GM12878 (cell line): ENCODE data around the gene B3GALNT1. TPM values are rescaled to one million over a fixed set of nuclear protein-coding genes. Genes with fewer than 3 reads are reported as not detected.

Experiments used
- ATAC-seq: fragments of 200-7000 bp; cut with Tn5 transposase; 3 replicates; pipeline ENCODE4 v1.9.1; 2020; ENCODE audit warnings: mild to moderate bottlenecking, moderate library complexity
- BruUV-seq: library from RNA; stranded (reverse); fragments of 400-500 nt; replicated peaks from 2 replicates; lab custom pipeline; 2021; lab: Mats Ljungman, UMichigan
- CTCF ChIA-PET: fragments of 300-600 bp; sonication (Branson Sonifier 250); formaldehyde crosslinking; extraction: SDS; loops from one replicate; lab custom pipeline; 2021; ENCODE audit warnings: inconsistent platforms; lab: Yijun Ruan, JAX
- POLR2A ChIA-PET: fragments of 350-600 bp; formaldehyde crosslinking; extraction: SDS; loops from one replicate; lab custom pipeline; 2021; ENCODE audit warnings: inconsistent platforms; lab: Charles Lee
- RAD21 ChIA-PET: fragments of 300-600 bp; sonication (Branson Sonifier 250); formaldehyde crosslinking; loops from one replicate; lab custom pipeline; 2023; ENCODE audit warnings: antibody characterized with exemption; ENCODE audit not compliant: unreplicated experiment; lab: Charles Lee
- SMC1A ChIA-PET: fragments of 300-600 bp; sonication (Branson Sonifier 250); formaldehyde crosslinking; loops from one replicate; lab custom pipeline; 2023; ENCODE audit not compliant: unreplicated experiment, uncharacterized antibody; lab: Charles Lee
- DNase-seq: peaks from one replicate; pipeline ENCODE4 v3.0.0-alpha.2; 2011; ENCODE audit warnings: low read depth, low spot score
- FAIRE-seq: peaks from 3 replicates; lab custom pipeline; 2011; peaks lifted over from hg19 to GRCh38; lab: Jason Lieb, UNC
- H2AFZ ChIP-seq: 2 replicates; pipeline ENCODE4 v1.6.0; 2011; ENCODE audit warnings: low read depth, low read length, control low read depth; ENCODE audit not compliant: control insufficient read depth
- H3K27ac ChIP-seq: 2 replicates; pipeline ENCODE4 v1.5.1; 2011; ENCODE audit warnings: control low read depth; ENCODE audit not compliant: control insufficient read depth, insufficient read depth
- H3K27me3 ChIP-seq, 2 experiments: replicated peaks in 1 of 2; 2 replicates each; pipeline versions ENCODE4 v1.6.0 to v1.6.1; 2011; ENCODE audit warnings: low read length in 1 of 2; ENCODE audit not compliant: control insufficient read depth in 2 of 2, insufficient read depth in 2 of 2
- H3K36me3 ChIP-seq, 2 experiments: 2 replicates each; pipeline ENCODE4 v1.5.1; 2011; ENCODE audit warnings: low read length in 1 of 2; ENCODE audit not compliant: control insufficient read depth in 2 of 2, insufficient read depth in 2 of 2
- H3K4me1 ChIP-seq: 2 replicates; pipeline ENCODE4 v1.6.1; 2011; ENCODE audit warnings: mild to moderate bottlenecking, low read length, moderate library complexity, mixed read lengths; ENCODE audit not compliant: control insufficient read depth, insufficient read depth
- H3K4me2 ChIP-seq: 2 replicates; pipeline ENCODE4 v1.6.0; 2011; ENCODE audit warnings: control low read depth; ENCODE audit not compliant: control insufficient read depth, insufficient read depth
- H3K4me3 ChIP-seq: fragments of 200-600 bp; sonication (generic); 2 replicates; pipeline ENCODE4 v1.5.1; 2016
- H3K79me2 ChIP-seq: 2 replicates; pipeline ENCODE4 v1.6.0; 2011; ENCODE audit warnings: low read length; ENCODE audit not compliant: control insufficient read depth, insufficient read depth
- H3K9ac ChIP-seq: 2 replicates; pipeline ENCODE4 v1.8.0; 2011; ENCODE audit warnings: low read length, control low read depth, mixed read lengths; ENCODE audit not compliant: control insufficient read depth, insufficient read depth
- H3K9me3 ChIP-seq: replicated peaks from 3 replicates; pipeline ENCODE4 v1.5.1; 2011; ENCODE audit warnings: mild to moderate bottlenecking, low read length; ENCODE audit not compliant: control insufficient read depth, insufficient read depth
- H4K20me1 ChIP-seq: 2 replicates; pipeline ENCODE4 v1.6.0; 2011; ENCODE audit not compliant: control insufficient read depth, insufficient read depth
- EZH2 ChIP-seq: IDR thresholded peaks from 2 replicates; pipeline ENCODE4 v1.6.1; 2012; ENCODE audit warnings: low read depth, mild to moderate bottlenecking, control low read depth, inconsistent platforms, low read length, borderline replicate concordance; ENCODE audit not compliant: control insufficient read depth
- HDAC6 ChIP-seq: fragments of 200-600 bp; sonication (generic); IDR thresholded peaks from one replicate; pipeline ENCODE4 v1.8.0; 2017; ENCODE audit warnings: antibody characterized with exemption; ENCODE audit not compliant: unreplicated experiment
- NBN ChIP-seq: fragments of 450-650 bp; IDR thresholded peaks from 2 replicates; pipeline ENCODE4 v1.6.1; 2016
- NFIC ChIP-seq: IDR thresholded peaks from 2 replicates; pipeline ENCODE4 v1.6.1; 2012; ENCODE audit warnings: low read depth, mild to moderate bottlenecking, inconsistent platforms, low read length, moderate library complexity
- NFYB ChIP-seq: IDR thresholded peaks from 2 replicates; pipeline ENCODE4 v1.6.1; 2011; ENCODE audit warnings: low read depth, mild to moderate bottlenecking, low read length, improper control_type of control experiment, moderate library complexity; ENCODE audit not compliant: insufficient read depth
- NR2F1 ChIP-seq: fragments of 450-650 bp; conservative IDR thresholded peaks from 2 replicates; pipeline ENCODE4 v1.6.1; 2017; ENCODE audit warnings: mild to moderate bottlenecking
- PAX5 ChIP-seq: IDR thresholded peaks from 2 replicates; pipeline ENCODE4 v1.6.1; 2011; ENCODE audit warnings: low read depth, low read length, borderline replicate concordance
- PAX8 ChIP-seq: fragments of 450-650 bp; IDR thresholded peaks from 2 replicates; pipeline ENCODE4 v1.6.1; 2017; ENCODE audit warnings: mild to moderate bottlenecking, moderate library complexity
- RCOR1 ChIP-seq: conservative IDR thresholded peaks from 2 replicates; pipeline ENCODE4 v1.6.1; 2012; ENCODE audit warnings: low read depth, low read length, improper control_type of control experiment
- SMC3 ChIP-seq: IDR thresholded peaks from 2 replicates; pipeline ENCODE4 v1.6.1; 2011; ENCODE audit warnings: low read length, improper control_type of control experiment, borderline replicate concordance
- SP1 ChIP-seq: IDR thresholded peaks from one replicate; pipeline ENCODE4 v1.6.1; 2011; ENCODE audit warnings: low read depth, low read length
- TAF1 ChIP-seq: IDR thresholded peaks from 2 replicates; pipeline ENCODE4 v1.6.1; 2011; ENCODE audit warnings: mild to moderate bottlenecking, low read depth, low read length, borderline replicate concordance
- TCF3 ChIP-seq: IDR thresholded peaks from 2 replicates; pipeline ENCODE4 v1.6.1; 2012; ENCODE audit warnings: low read depth, mild to moderate bottlenecking, low read length, borderline replicate concordance; ENCODE audit not compliant: insufficient read depth
- ZNF24 ChIP-seq: fragments of 450-650 bp; IDR thresholded peaks from 2 replicates; pipeline ENCODE4 v1.6.1; 2017; ENCODE audit warnings: antibody characterized with exemption, mild to moderate bottlenecking
- whole genome bisulfite sequencing: methylation state at CpG from one replicate; pipeline ENCODE4 v1.1.6; 2016; ENCODE audit warnings: low lambda C conversion rate; ENCODE audit not compliant: insufficient replicate concordance, insufficient coverage; ENCODE audit errors: missing lambda C conversion rate; 5-methylcytosine and 5-hydroxymethylcytosine counted together
- in situ Hi-C: fragments of 300-500 bp; cut with MboI; formaldehyde crosslinking; loops from 9 replicates; pipeline ENCODE4 v1.14.3; 2018; ENCODE audit warnings: mixed read lengths
- intact Hi-C: fragments of 100-400 bp; cut with micrococcal nuclease; formaldehyde crosslinking; loops from one replicate; pipeline ENCODE4 v1.14.2; 2022; ENCODE audit not compliant: unreplicated experiment
- polyA plus RNA-seq, 11 experiments: library from polyadenylated mRNA; depleted of rRNA in 4 of 11; unstranded in 6 of 11; stranded (reverse) in 5 of 11; fragments of >200 nt; fragmentation: Nextera tagmentation in 4 of 11; fragmentation: Illumina TruSeq in 1 of 11; extraction: Ambion mirVana in 4 of 11; extraction: Trizol in 1 of 11; gene quantifications; 1 replicate in 1 of 11; 2 replicates in 10 of 11; pipeline versions ENCODE4 v1.2.1 to v1.2.3, GENCODE V29; 2011 to 2016; ENCODE audit warnings: inconsistent platforms in 2 of 11, missing spikeins in 2 of 11, low read depth in 1 of 11
- total RNA-seq, 4 experiments: library from RNA; depleted of rRNA in 3 of 4; stranded (reverse); fragments of >200 nt in 3 of 4; fragmentation: Illumina TruSeq in 1 of 4; extraction: Trizol in 1 of 4; gene quantifications; 2 replicates each; pipeline versions ENCODE4 v1.2.1 to v1.2.3, GENCODE V29; 2013 to 2021
- TF ChIP-seq, protein P1 (sequence below), 3 experiments: IDR thresholded peaks in 2 of 3; conservative IDR thresholded peaks in 1 of 3; 2 replicates each; pipeline ENCODE4 v1.5.1; 2011; ENCODE audit warnings: low read depth in 3 of 3, low read length in 3 of 3, mild to moderate bottlenecking in 3 of 3, control low read depth in 2 of 3, moderate library complexity in 2 of 3, inconsistent platforms in 1 of 3, mixed read lengths in 1 of 3; ENCODE audit not compliant: control insufficient read depth in 2 of 3, insufficient read depth in 1 of 3; ENCODE audit errors: extremely low read depth in 1 of 3

Gene B3GALNT1
- total and polyA plus RNA-seq, 10 of the 15 experiments (the other 5 are each of a cell fraction or from before 2014, with no cell fraction given) = 0.04 to 0.95 (median 0.18) TPM; not detected in 3

DNA sequence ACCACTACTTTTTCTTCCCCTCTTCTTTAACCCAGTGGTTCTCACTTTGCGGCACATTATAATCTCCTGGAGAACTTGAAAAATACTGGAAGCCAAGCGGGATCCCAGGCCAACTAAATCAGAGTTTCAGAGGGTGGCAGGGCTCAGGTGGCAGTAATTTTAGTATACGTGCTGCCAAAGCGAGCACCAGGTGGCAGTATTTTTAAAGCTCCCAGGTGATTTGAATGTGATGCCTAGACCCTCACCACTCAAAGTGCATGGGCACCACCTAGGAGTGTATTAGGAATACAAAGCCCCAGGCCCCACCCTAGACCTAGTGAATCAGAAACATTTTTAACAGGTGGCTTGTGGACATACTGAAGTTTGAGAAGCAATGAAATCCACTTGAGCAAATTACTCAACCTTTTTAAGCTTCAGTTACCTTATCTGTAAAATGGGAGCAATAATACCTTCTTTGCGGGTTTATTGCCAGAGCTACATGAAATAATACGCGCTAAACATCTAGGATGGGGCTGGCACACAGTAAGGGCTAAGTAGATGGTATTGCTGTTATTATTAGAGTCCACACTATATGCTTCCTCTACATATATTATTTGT, 8.3 kb downstream of the B3GALNT1 start:
- H2AFZ ChIP-seq = no peak overlapping the region
- 47% methylated on average over 7 of the region's 7 CpGs for WGBS
- ChIA-PET RAD21 (interaction anchor here (1.0 to 1.2 kb wide), 3 partner anchors 140 to 325 kb away, joined by 3 to 4 read pairs (median 3); no protein-coding TSS in a partner anchor), POLR2A (no interaction called here), SMC1A (interaction anchor here (0.8 to 3.8 kb wide), 8 partner anchors 13 to 327 kb away, joined by 3 to 15 read pairs (median 5); no protein-coding TSS in a partner anchor), CTCF (interaction anchor here (0.6 to 4.6 kb wide), 15 partner anchors 10 to 330 kb away, joined by 3 to 35 read pairs (median 4); no protein-coding TSS in a partner anchor)
- intact Hi-C loops = loop anchor here (2.0 to 5.0 kb wide), 3 partner anchors 145 to 325 kb away; no protein-coding TSS in a partner anchor
- H3K9ac ChIP-seq = no peak overlapping the region
- BruUV-seq = no TSS peak
- DNase-seq (no peak), ATAC-seq (peak; percentile 69), FAIRE-seq (no peak)
- TF ChIP-seq, protein P1, sequence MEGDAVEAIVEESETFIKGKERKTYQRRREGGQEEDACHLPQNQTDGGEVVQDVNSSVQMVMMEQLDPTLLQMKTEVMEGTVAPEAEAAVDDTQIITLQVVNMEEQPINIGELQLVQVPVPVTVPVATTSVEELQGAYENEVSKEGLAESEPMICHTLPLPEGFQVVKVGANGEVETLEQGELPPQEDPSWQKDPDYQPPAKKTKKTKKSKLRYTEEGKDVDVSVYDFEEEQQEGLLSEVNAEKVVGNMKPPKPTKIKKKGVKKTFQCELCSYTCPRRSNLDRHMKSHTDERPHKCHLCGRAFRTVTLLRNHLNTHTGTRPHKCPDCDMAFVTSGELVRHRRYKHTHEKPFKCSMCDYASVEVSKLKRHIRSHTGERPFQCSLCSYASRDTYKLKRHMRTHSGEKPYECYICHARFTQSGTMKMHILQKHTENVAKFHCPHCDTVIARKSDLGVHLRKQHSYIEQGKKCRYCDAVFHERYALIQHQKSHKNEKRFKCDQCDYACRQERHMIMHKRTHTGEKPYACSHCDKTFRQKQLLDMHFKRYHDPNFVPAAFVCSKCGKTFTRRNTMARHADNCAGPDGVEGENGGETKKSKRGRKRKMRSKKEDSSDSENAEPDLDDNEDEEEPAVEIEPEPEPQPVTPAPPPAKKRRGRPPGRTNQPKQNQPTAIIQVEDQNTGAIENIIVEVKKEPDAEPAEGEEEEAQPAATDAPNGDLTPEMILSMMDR (IDR thresholded peaks at IDR 0.05 in 2 of 3, conservative IDR thresholded peaks at IDR 0.05 in 1 of 3; ENCODE audit: control insufficient read depth in 2 of 3, extremely low read depth in 1 of 3, insufficient read depth in 1 of 3, low read depth in 3 of 3, low read length in 3 of 3) = peak; percentile 41 to 43 (median 42); a peak in 5 of 6 replicates
- peak; percentile 48 for TF ChIP-seq SMC3
- no peak for TF ChIP-seq HDAC6
- no peaks in the 10 kb centered on the region for H3K4me1 ChIP-seq
- no peaks in the 10 kb centered on the region for H4K20me1 ChIP-seq
- H3K9me3 ChIP-seq = no peaks in the 10 kb centered on the region
- in situ Hi-C loops = loop anchor here (10.0 kb wide), 1 partner anchor 328 kb away; no protein-coding TSS in a partner anchor
- no peaks in the 10 kb centered on the region for H3K36me3 ChIP-seq
- H3K4me2 ChIP-seq = no peak overlapping the region
- H3K27me3 ChIP-seq = no peaks in the 10 kb centered on the region; a peak in 1 of 4 replicates
- no peaks in the 10 kb centered on the region for H3K79me2 ChIP-seq
- no peak overlapping the region for H3K27ac ChIP-seq
- no peak overlapping the region for H3K4me3 ChIP-seq

DNA sequence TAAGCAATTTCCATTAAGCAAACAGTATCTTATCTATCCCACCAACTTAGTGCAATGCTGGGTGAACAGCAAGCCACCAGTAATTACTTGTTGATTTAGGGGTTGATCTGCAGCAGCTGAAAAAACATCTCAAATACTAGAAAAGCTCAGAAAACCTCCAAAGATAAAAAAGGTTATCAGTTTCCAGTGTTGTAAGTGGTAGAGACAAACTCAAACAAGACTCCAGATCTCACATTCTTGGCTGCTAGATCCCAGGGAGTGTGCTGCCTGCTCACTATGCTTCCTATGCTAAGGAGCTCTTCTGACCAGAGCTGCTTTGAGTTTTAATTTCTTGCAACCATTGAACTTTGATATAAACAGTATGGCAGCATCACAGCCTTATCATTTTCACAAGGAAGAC, 11.3 kb downstream of the B3GALNT1 start:
- H3K79me2 ChIP-seq = no peaks in the 10 kb centered on the region
- H3K9ac ChIP-seq = no peak overlapping the region
- no peaks in the 10 kb centered on the region for H3K4me1 ChIP-seq
- ChIA-PET POLR2A (no interaction called here), RAD21 (no interaction called here), CTCF (interaction anchor here (0.6 kb wide), 1 partner anchor 178 kb away, joined by 3 read pairs; no protein-coding TSS in a partner anchor), SMC1A (no interaction called here)
- FAIRE-seq (no peak), ATAC-seq (no peak), DNase-seq (no peak)
- H3K36me3 ChIP-seq = no peaks in the 10 kb centered on the region
- no peak overlapping the region for H3K4me3 ChIP-seq
- H3K27ac ChIP-seq = no peak overlapping the region
- in situ Hi-C loops = loop anchor here (10.0 kb wide), 1 partner anchor 331 kb away; no protein-coding TSS in a partner anchor
- no peak overlapping the region for H3K4me2 ChIP-seq
- no TSS peak for BruUV-seq
- H2AFZ ChIP-seq = no peak overlapping the region
- no peaks in the 10 kb centered on the region for H4K20me1 ChIP-seq
- intact Hi-C loops = no loop called here
- H3K9me3 ChIP-seq = no peaks in the 10 kb centered on the region
- H3K27me3 ChIP-seq = no peaks in the 10 kb centered on the region; a peak in 1 of 4 replicates
- TF ChIP-seq NBN (no peak), NR2F1 (no peak), TCF3 (no peak), ZNF24 (no peak), TAF1 (no peak), NFIC (no peak), SP1 (no peak), NFYB (no peak), PAX8 (no peak), RCOR1 (no peak), EZH2 (no peak), PAX5 (no peak)
